Measurements from ENCODE around the gene PPP1R12C.
A peak's percentile ranks its signal among the peaks of the same experiment; 100 is the strongest.

The PPP1R12C gene

GRCh38 chr19:55146705-55147273 lies 29.4 kb upstream of the PPP1R12C start:
- DNase-seq (ENCODE audit: low read depth) = no peak

- no peak for DNase-seq (ENCODE audit: low read depth)
These were observed 28.8 kb upstream of the PPP1R12C start for GRCh38 chr19:55146078-55146704.

- no peak for DNase-seq (ENCODE audit: low read depth)
These were observed 27.8 kb upstream of the PPP1R12C start for GRCh38 chr19:55145232-55145631.

- no peak for DNase-seq (ENCODE audit: low read depth)
These were observed 24.3 kb upstream of the PPP1R12C start for GRCh38 chr19:55141696-55142095.

GRCh38 chr19:55137915-55138314 lies 20.5 kb upstream of the PPP1R12C start:
- no peak for DNase-seq (ENCODE audit: low read depth)

GRCh38 chr19:55136399-55137102 lies 19.1 kb upstream of the PPP1R12C start:
- no peak for DNase-seq (ENCODE audit: low read depth)

- DNase-seq (ENCODE audit: low read depth) = no peak
These were observed 17.3 kb upstream of the PPP1R12C start for GRCh38 chr19:55134736-55135135.

- DNase-seq (ENCODE audit: low read depth) = no peak
These were observed 16.4 kb upstream of the PPP1R12C start for GRCh38 chr19:55133639-55134444.

- DNase-seq (ENCODE audit: low read depth) = no peak
These were observed 15.2 kb upstream of the PPP1R12C start for GRCh38 chr19:55132453-55133129.

GRCh38 chr19:55131421-55131820 lies 14.0 kb upstream of the PPP1R12C start:
- no peak for DNase-seq (ENCODE audit: low read depth)

GRCh38 chr19:55119053-55119452 lies 1.6 kb upstream of the PPP1R12C start:
- DNase-seq (ENCODE audit: low read depth) = no peak

- no peak for DNase-seq (ENCODE audit: low read depth)
These were observed 1.1 kb upstream of the PPP1R12C start for GRCh38 chr19:55118401-55118991.

GRCh38 chr19:55117663-55118391 lies 390 bp upstream of the PPP1R12C start:
- DNase-seq (ENCODE audit: low read depth) = peak; percentile 97

GRCh38 chr19:55116232-55116858 lies 1.1 kb downstream of the PPP1R12C start:
- peak; percentile 39 for DNase-seq (ENCODE audit: low read depth)

- DNase-seq (ENCODE audit: low read depth) = no peak
These were observed 1.9 kb downstream of the PPP1R12C start for GRCh38 chr19:55115446-55116065.

GRCh38 chr19:55114566-55115145 lies 2.8 kb downstream of the PPP1R12C start:
- DNase-seq (ENCODE audit: low read depth) = no peak

GRCh38 chr19:55113570-55114039 lies 3.8 kb downstream of the PPP1R12C start:
- no peak for DNase-seq (ENCODE audit: low read depth)

- DNase-seq (ENCODE audit: low read depth) = no peak
These were observed 4.5 kb downstream of the PPP1R12C start for GRCh38 chr19:55112777-55113569.
